PFSK-1 (cell line): ENCODE data around the gene UBE2L5.

ENCODE experiments used
- POLR2AphosphoS5 ChIP-seq: IDR thresholded peaks from 2 replicates; pipeline ENCODE4 v1.6.1; 2012; ENCODE audit warnings: low read depth, mild to moderate bottlenecking, control low read depth, low read length, moderate library complexity
- REST ChIP-seq, 2 experiments: IDR thresholded peaks; 2 replicates each; pipeline versions ENCODE4 v1.6.1 to v1.8.0; 2011 to 2012; ENCODE audit warnings: low read depth in 2 of 2, low read length in 2 of 2, control low read depth in 1 of 2, inconsistent platforms in 1 of 2, mild to moderate bottlenecking in 1 of 2, moderate library complexity in 1 of 2; ENCODE audit not compliant: insufficient read depth in 1 of 2

- no peak for TF ChIP-seq REST (IDR thresholded peaks at IDR 0.05; ENCODE audit: insufficient read depth in 1 of 2, low read depth in 2 of 2, low read length in 2 of 2)
- TF ChIP-seq POLR2AphosphoS5: no peak
Observed at GRCh38 chr13:30443957-30444404, 21.7 kb downstream of the UBE2L5 start.
